ENCODE results near the gene SCN11A. TPM values are rescaled to one million over a fixed set of nuclear protein-coding genes. Genes with fewer than 3 reads are reported as not detected.

Gene SCN11A
- total and polyA plus RNA-seq, 2 of the 13 experiments (the other 11 are each of a cell fraction or from before 2014, with no cell fraction given) = 0.02 to 0.11 TPM

GRCh38 chr3:39019299-39019698 is 32.4 kb downstream of the SCN11A start:
- 0% methylated on average over 2 of the region's 2 CpGs for WGBS (ENCODE audit: low lambda C conversion rate)
- no peak overlapping the region for H2AFZ ChIP-seq (ENCODE audit: low read length)
- CTCF ChIA-PET (ENCODE audit: low intra/inter-chr PET ratio, low total read pairs) = no interaction called here
- POLR2A ChIA-PET = no interaction called here
- H3K4me2 ChIP-seq (ENCODE audit: low read depth, low read length) = peak overlapping the region; percentile 39; the same call in 1 of the 2 replicates
- peak; percentile 15 for DNase-seq (ENCODE audit: low spot score)
- ATAC-seq = peak; percentile 28; the same call in 2 of the 3 replicates
- in situ Hi-C loops (cut with HindIII; ENCODE audit: extremely low pct_ligation_motif_present, low pct_unique_long_range_greater_than_20kb) (no loop called here), intact Hi-C loops (cut with micrococcal nuclease; ENCODE audit: unreplicated experiment) (no loop called here)
- no peak overlapping the region for H3K27ac ChIP-seq (ENCODE audit: extremely low read length, insufficient read depth, low read length)
- no TSS peak for BruUV-seq (replicated peaks)
- H3K36me3 ChIP-seq (replicated peaks in 1 of 2; ENCODE audit: control insufficient read depth in 1 of 2, insufficient read depth in 2 of 2, low read length in 2 of 2) = no peaks in the 10 kb centered on the region
- FAIRE-seq = no peak
- H3K79me2 ChIP-seq (ENCODE audit: insufficient read depth, low read length) = no peaks in the 10 kb centered on the region
- peaks cover 35% of the 10 kb centered on the region for H3K4me1 ChIP-seq (ENCODE audit: insufficient read depth, low read length)
- H4K20me1 ChIP-seq (ENCODE audit: insufficient read depth, low read length) = no peaks in the 10 kb centered on the region
- no peak overlapping the region for H3K9ac ChIP-seq (ENCODE audit: insufficient read depth, low read depth, low read length)
- H3K4me3 ChIP-seq (replicated peaks in 1 of 3; ENCODE audit: insufficient read depth in 1 of 3, low read depth in 2 of 3, low read length in 3 of 3) = no peak overlapping the region
- no peaks in the 10 kb centered on the region for H3K9me3 ChIP-seq (ENCODE audit: low read length)
- H3K27me3 ChIP-seq (ENCODE audit: control insufficient read depth in 1 of 2, insufficient read depth in 2 of 2, low read length in 2 of 2) = no peaks in the 10 kb centered on the region
- no peak for TF ChIP-seq SOX13 (IDR thresholded peaks at IDR 0.05)
- TF ChIP-seq SOX13 (CRISPR knock-in tag; conservative IDR thresholded peaks at IDR 0.05 in 1 of 2, IDR thresholded peaks at IDR 0.05 in 1 of 2) = peak in 1 of 2 experiments; percentile 58; a peak in 1 of 4 replicates
- TF ChIP-seq THAP7 (CRISPR knock-in tag; IDR thresholded peaks at IDR 0.05) = no peak
- peak; percentile 58; the same call in 1 of the 2 replicates for TF ChIP-seq SALL1 (CRISPR knock-in tag; IDR thresholded peaks at IDR 0.05)
- no peak for TF ChIP-seq ZNF891 (CRISPR knock-in tag; IDR thresholded peaks at IDR 0.05)
- no peak for TF ChIP-seq JUND (CRISPR knock-in tag; IDR thresholded peaks at IDR 0.05)
- TF ChIP-seq ZNF567 (CRISPR knock-in tag; IDR thresholded peaks at IDR 0.05; ENCODE audit: borderline replicate concordance) = no peak
- TF ChIP-seq SP2 (CRISPR knock-in tag; IDR thresholded peaks at IDR 0.05) = no peak
- no peak for TF ChIP-seq GMEB2 (CRISPR knock-in tag; IDR thresholded peaks at IDR 0.05; ENCODE audit: low read depth)
- TF ChIP-seq BCLAF1 (IDR thresholded peaks at IDR 0.05) = no peak
- TF ChIP-seq ISX (CRISPR knock-in tag; conservative IDR thresholded peaks at IDR 0.05) = no peak
- 0 out of 2 replicates have a peak, but pooled peaks have one; percentile 29 for TF ChIP-seq ELF3 (CRISPR knock-in tag; IDR thresholded peaks at IDR 0.05)
- TF ChIP-seq ATF1 (CRISPR knock-in tag; IDR thresholded peaks at IDR 0.05) = 0 out of 2 replicates have a peak, but pooled peaks have one; percentile 37
- no peak for TF ChIP-seq ZUFSP (CRISPR knock-in tag; IDR thresholded peaks at IDR 0.05; ENCODE audit: borderline replicate concordance)
- TF ChIP-seq SNAI1 (CRISPR knock-in tag; IDR thresholded peaks at IDR 0.05; ENCODE audit: borderline replicate concordance) = no peak
- TF ChIP-seq ZNF597 (CRISPR knock-in tag; IDR thresholded peaks at IDR 0.05) = no peak
- TF ChIP-seq SNAPC5 (CRISPR knock-in tag; IDR thresholded peaks at IDR 0.05; ENCODE audit: borderline replicate concordance) = no peak
